ENCODE measurements around the gene RHOBTB3.
A peak's percentile ranks its signal among the peaks of the same experiment; 100 is the strongest.

Gene RHOBTB3

DNA sequence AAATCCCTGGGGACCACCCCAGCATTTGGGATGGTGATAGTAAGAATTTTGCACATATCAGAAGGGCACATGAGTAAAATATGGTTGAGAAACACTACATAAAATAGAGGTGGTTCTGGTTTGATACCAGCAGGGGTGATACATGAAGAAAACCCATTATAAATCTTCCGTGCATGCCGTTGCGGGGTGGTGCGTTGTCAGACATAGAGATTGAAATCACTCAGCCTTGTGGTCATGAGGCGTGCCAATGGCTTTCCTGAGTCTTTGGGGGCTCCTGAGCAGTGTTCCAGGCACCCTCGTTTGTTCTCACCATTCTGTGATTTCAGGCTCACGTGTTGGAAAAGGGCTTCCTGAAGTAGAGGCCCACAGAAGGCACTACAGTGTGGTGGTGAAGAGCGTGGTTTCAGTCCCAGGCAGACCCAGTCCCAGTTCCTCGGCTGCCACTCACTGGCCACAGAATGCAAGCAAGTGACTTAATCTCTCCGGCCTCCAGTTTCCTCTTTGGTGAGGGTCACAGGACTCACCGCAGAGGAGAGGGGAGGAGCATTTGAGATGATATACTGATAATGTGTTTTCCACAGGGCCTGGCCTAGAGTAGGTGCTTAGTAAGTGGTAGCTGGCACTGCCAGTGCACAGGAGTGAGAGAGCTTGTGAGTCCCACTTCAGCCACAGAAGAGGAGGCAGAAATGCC lies 111.9 kb downstream of the RHOBTB3 start:
- DNase-seq = peak; percentile 95

DNA sequence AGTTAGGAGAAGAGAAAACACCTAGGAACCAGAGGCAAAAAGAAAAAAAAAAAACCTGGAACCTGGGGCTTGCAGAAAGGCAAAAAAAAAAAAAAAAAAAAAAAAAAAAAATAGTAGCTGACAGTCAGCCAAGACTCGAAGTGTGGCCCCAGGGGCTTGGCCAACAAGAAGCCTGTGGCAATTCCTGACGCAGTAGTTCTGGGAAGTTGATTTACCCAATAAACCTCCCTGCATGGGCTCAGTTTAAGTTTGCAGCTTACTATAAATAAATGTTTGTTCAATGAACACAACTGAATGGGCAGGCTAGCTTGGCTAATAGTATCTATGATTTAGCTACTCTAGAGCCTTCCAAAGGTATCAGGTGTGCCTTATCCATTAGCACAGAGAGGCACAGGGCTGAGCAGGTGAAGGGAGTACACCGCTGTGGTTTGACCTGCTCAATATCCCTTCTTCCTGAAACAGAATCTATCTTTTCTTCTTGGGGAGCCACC lies 112.6 kb downstream of the RHOBTB3 start:
- DNase-seq = no peak

DNA sequence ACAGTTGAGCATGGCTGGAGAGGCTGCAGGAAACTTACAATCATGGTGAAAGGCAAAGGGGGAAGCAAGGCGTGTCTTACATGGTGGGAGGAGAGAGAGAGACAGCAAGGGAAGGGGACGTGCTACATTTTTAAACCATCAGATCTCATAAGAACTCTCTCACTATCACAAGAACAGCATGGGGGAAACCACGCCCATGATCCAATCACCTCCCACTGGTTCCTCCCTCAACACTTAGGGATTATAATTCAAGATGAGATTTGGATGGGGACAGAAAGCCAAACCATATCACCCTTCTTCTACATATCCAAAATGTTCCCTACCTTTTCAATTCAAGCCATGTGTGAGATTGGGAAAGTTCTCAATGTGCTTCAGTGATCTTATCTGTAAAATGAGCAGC lies 114.3 kb downstream of the RHOBTB3 start:
- DNase-seq = peak; percentile 45
